ENCODE data around the gene UROD. TPM values are rescaled to one million over a fixed set of nuclear protein-coding genes. Genes with fewer than 3 reads are reported as not detected.

The UROD gene
- total and polyA plus RNA-seq, 2 experiments from 2014 or later: 82.4 to 108 TPM

- TF ChIP-seq STAT1 (IDR thresholded peaks at IDR 0.05; ENCODE audit: unreplicated experiment): no peak
- no peak for TF ChIP-seq POLR2AphosphoS5 (IDR thresholded peaks at IDR 0.05; ENCODE audit: low read depth)
- TF ChIP-seq ETS1 (IDR thresholded peaks at IDR 0.05): no peak
- no peak for TF ChIP-seq CTCF (conservative IDR thresholded peaks at IDR 0.05; ENCODE audit: low read depth in 2 of 2)
- TF ChIP-seq NANOG (IDR thresholded peaks at IDR 0.05; ENCODE audit: borderline replicate concordance): no peak
- TF ChIP-seq ZNF114 (CRISPR knock-in tag; IDR thresholded peaks at IDR 0.05): no peak
- no peak for TF ChIP-seq EZH2 (IDR thresholded peaks at IDR 0.05; ENCODE audit: low read depth, unreplicated experiment)
- TF ChIP-seq ZNF331 (CRISPR knock-in tag; IDR thresholded peaks at IDR 0.05; ENCODE audit: low read depth): no peak
- TF ChIP-seq EZH2phosphoT487 (IDR thresholded peaks at IDR 0.05; ENCODE audit: unreplicated experiment): no peak
- TF ChIP-seq JUNB (IDR thresholded peaks at IDR 0.05; ENCODE audit: unreplicated experiment): no peak
- TF ChIP-seq REST (IDR thresholded peaks at IDR 0.05; ENCODE audit: unreplicated experiment): no peak
Observed at GRCh38 chr1:44995467-44996238, 16.4 kb upstream of the UROD start (continued).

- Histone ChIP-seq H3K36me3 (ENCODE audit: insufficient read depth) (no peaks in the 10 kb centered on the region), H3K4me3 (no peak overlapping the region), H4K20me1 (replicated peaks; ENCODE audit: insufficient read depth) (no peaks in the 10 kb centered on the region; the same call in 1 of the 2 replicates), H3K79me2 (replicated peaks; ENCODE audit: insufficient read depth) (no peaks in the 10 kb centered on the region), H3K9me2 (ENCODE audit: insufficient read depth) (no peaks in the 10 kb centered on the region), H3F3A (replicated peaks; ENCODE audit: low read depth) (no peaks in the 10 kb centered on the region), H3K4me1 (ENCODE audit: insufficient read depth) (peaks cover 6% of the 10 kb centered on the region; the same call in 1 of the 2 replicates), H3K4me2 (no peak overlapping the region), H3K27me3 (ENCODE audit: insufficient read depth) (no peaks in the 10 kb centered on the region), H3K27ac (ENCODE audit: low read depth) (no peak overlapping the region), H2AFZ (no peak overlapping the region)
- H3K4me1 Mint-ChIP-seq: peaks cover 5% of the 10 kb centered on the region; the same call in 1 of the 3 replicates
- H3K36me3 Mint-ChIP-seq (ENCODE audit: low read depth): peaks cover 9% of the 10 kb centered on the region; the same call in 2 of the 3 replicates
- DNase-seq (ENCODE audit: low spot score): no peak
- H3K9me3 Mint-ChIP-seq: no peaks in the 10 kb centered on the region; the same call in 2 of the 3 replicates
- no peak for ATAC-seq
- H3K27me3 Mint-ChIP-seq (ENCODE audit: insufficient read depth, low read depth, poor library complexity): no peaks in the 10 kb centered on the region
- H3K27ac Mint-ChIP-seq: no peak overlapping the region
- H3K4me3 Mint-ChIP-seq: no peak overlapping the region
- TF ChIP-seq JUNB (IDR thresholded peaks at IDR 0.05; ENCODE audit: unreplicated experiment) (no peak), ETS1 (IDR thresholded peaks at IDR 0.05) (no peak), STAT1 (IDR thresholded peaks at IDR 0.05; ENCODE audit: unreplicated experiment) (no peak), POLR2AphosphoS5 (IDR thresholded peaks at IDR 0.05; ENCODE audit: low read depth) (no peak)
Observed at GRCh38 chr1:44999232-44999631, 12.8 kb upstream of the UROD start.

Measured in GM23338 (cell line).